ENCODE measurements around the gene SPATA31A7. TPM values are rescaled to one million over a fixed set of nuclear protein-coding genes. Genes with fewer than 3 reads are reported as not detected.
"Not testable (repeated sequence)": the region's sequence is repeated elsewhere in the genome, so short reads cannot be mapped to it uniquely, and the experiment has no call there.

Gene SPATA31A7
- total RNA-seq, result not detected

DNA sequence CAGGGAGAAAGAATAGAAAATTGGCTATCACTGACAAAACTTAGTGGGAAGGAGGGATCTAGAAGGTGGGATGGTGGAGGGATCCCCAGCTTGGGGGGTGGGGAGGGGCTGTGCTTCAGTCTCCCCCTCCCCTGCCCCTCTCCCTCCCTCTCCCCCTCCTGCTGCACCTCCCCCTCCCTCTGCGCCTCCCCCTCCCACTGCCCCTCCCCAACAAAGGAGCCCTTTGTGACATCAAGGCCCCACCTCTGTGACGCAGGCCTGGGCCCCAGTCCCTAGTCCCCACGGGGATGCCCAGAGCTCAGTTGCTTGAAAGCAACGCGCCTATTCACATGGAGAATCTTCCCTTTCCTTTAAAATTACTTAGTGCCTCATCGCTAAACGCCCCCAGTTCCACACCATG, at the start of gene SPATA31A7:
Gene SPATA31A7 (plus strand): TSS at position 301 of the 400 bp plus-strand sequence. CDS start 29 bp downstream, at position 330.
- DNase-seq, result not testable (repeated sequence)

DNA sequence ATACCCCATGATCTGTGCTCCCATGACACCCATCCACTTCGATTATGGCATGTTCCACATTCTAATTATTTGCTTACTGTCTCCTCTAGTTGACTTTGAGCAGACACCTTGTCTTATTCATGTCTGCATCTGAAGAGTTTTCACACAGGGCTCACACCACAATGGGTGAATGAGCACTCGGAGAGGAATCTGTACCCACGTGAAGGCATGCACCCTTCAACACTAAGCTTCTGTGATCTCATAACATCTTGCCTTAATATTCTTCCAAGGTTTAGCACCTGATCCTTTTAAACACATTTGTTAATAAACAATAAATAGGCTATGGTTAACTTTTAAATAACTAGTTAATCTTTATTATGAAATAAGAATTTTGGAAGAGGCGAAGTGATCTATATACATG, 36.6 kb downstream of the SPATA31A7 start:
- DNase-seq, result not testable (repeated sequence)

Small RNA genes within 50 kb of the gene (small RNA-seq; reads per million reads assigned to genes)
- gene BX005040.2 (ENCODE audit: low replicate concordance), result not detected

Measured in skin of body (tissue), 3 donors.